Stimulated activated CD4-positive, alpha-beta T cell treated with anti-CD3 and anti-CD28 coated beads, Interleukin-1b, Interleukin-23, amount 100 ng/mL, for 24 hours (primary cell): ENCODE data around the gene ANXA8L1.
"Not testable (repeated sequence)": the region's sequence is repeated elsewhere in the genome, so short reads cannot be mapped to it uniquely, and the experiment has no call there.

Source experiments
- DNase-seq, 4 experiments: peaks; one replicate each; pipeline ENCODE4 v3.0.0-alpha.2; 2020; ENCODE audit warnings: low read depth in 4 of 4, low spot score in 1 of 4

ANXA8L1 gene

GRCh38 chr10:46375406-46375805, at the start of gene ANXA8L1:
Gene ANXA8L1 (plus strand): TSS chr10:46375776. CDS start chr10:46375852, 76 bp downstream.
- not testable (repeated sequence) for DNase-seq

- no peak for DNase-seq
Measured at GRCh38 chr10:46326066-46326465, 49.5 kb upstream of the ANXA8L1 start.

GRCh38 chr10:46326971-46327370, 48.6 kb upstream of the ANXA8L1 start:
- DNase-seq = no peak

DNA sequence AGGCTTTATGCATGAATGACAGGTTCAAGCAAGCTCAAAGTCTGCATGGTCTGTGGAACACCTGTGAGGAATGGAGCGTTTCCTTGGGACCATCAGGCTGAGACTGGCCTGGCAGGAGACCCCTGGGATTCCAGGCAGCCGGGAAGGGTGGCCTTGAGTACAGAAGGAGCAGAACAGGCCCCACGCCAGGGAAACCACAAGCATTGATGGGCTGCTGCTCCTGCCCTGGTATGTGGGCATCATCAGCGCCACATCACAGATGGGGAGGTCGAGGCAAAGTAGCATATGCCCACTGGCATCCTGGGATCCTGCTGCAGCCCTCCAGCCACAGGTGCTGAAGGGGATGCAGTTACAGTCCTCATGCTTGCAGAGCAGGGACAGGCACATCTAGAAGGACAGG, 47.9 kb upstream of the ANXA8L1 start:
- DNase-seq = no peak

DNA sequence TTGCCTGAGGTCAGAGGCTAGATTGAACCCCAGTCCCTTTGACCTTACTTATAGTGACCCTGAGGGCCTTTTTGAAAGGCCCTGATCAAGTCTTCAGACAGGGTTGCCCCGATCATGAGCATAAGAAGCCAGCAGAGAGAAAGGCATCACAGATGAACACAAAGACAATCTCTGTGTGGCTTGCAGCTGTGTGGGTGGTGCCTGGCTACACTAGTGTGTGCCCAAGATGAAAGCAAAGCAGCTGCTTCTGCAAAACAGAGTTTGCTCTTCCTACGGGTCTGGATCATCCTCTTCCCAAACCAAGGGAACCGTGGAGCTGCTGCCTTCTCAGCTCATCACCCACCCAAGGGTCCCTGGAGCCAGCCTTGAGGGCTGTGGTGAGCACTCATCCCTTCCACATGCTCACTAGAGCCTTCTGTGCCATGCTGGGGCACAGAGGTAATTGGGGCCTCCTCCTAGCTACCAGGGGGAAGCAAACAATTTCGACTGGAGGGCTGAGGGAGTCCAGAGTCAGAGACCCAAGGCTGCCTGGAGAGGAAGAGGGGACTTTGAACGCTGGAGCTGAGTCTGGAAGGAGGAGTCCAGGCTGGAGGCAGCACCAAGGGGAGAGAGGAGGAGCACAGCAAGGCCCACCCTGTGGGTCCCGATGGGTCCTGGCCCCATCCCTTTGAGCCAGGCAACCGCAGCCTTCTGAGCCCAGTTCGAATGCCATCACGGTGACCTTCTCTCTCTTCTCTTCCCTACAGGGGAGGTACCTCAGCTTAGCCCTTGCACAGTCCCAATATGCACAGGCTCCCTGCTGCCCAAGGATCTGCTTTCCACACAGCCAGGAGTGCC, 46.5 kb upstream of the ANXA8L1 start:
- DNase-seq = no peak

DNA sequence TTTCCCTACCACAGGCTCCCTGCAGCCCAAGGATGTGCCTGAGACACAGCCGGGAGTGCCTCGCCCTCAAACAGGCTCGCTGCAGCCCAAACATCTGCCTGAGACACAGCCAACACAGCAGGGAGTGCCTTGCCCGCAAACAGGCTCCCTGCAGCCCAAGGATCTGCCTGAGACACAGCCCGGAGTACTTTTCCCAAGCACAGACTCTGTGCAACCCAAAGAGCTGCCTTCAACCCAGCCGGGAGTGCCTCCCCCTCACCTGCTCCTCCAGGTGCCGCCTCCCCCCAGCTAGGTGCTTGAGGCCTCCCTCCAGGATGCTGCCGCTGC, 45.9 kb upstream of the ANXA8L1 start:
- no peak for DNase-seq

- DNase-seq = no peak
Measured at GRCh38 chr10:46330894-46331293, 44.7 kb upstream of the ANXA8L1 start.

GRCh38 chr10:46365484-46365883, 10.1 kb upstream of the ANXA8L1 start:
- DNase-seq = not testable (repeated sequence)

- DNase-seq = not testable (repeated sequence)
Measured at GRCh38 chr10:46367209-46367608, 8.4 kb upstream of the ANXA8L1 start.

DNA sequence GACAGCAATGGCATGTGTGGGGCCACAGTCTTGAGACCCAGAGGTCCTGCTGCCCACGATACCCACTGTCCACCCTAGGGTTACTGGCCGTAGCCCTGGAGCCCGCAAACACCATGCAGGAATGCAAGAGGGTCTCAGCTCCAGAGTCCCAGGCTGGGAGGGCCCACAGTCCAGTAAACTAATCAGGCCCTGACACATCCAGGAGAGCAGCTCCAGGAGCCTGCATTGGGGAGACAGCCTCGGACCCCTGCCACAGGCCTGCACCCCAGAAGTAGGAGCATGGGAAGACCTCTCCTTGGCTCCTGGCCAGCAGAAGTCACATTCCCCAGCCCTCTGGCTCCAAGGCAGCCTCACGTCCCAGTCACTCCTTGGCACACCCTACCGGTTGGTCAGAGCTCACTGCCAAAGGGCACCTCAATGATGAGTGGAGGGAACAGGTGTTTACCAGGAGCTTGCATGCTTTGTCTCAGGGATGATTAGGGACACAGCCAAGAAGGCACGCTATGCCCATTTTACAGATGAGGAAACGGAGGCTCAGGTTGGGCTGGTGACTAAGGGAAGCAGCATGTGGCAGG, 7.8 kb upstream of the ANXA8L1 start:
- DNase-seq = not testable (repeated sequence)

- DNase-seq = not testable (repeated sequence)
Measured at GRCh38 chr10:46368956-46369355, 6.6 kb upstream of the ANXA8L1 start.

DNA sequence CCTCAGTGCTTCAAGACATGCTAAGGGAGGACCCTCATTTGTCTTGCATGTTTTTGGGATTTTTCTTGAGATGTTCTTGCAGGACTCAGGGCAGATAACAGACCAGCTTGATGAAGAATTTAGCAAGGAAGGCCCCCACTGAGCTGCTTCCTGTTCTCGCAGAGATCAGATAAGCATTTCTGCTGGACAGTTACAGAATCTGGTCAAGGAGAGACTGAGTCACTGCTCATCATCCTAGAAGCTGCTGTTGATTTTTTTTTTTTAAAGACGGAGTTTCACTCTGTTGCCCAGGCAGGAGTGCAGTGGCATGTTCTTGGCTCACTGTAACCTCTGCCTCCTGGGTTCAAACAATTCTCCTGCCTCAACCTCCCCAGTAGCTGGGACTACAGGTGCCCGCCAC, 1.2 kb upstream of the ANXA8L1 start:
- not testable (repeated sequence) for DNase-seq

GRCh38 chr10:46377022-46377421, 1.4 kb downstream of the ANXA8L1 start:
- not testable (repeated sequence) for DNase-seq

- not testable (repeated sequence) for DNase-seq
Measured at GRCh38 chr10:46377651-46378050, 2.1 kb downstream of the ANXA8L1 start.

- DNase-seq = not testable (repeated sequence)
Measured at GRCh38 chr10:46378108-46378507, 2.5 kb downstream of the ANXA8L1 start.

DNA sequence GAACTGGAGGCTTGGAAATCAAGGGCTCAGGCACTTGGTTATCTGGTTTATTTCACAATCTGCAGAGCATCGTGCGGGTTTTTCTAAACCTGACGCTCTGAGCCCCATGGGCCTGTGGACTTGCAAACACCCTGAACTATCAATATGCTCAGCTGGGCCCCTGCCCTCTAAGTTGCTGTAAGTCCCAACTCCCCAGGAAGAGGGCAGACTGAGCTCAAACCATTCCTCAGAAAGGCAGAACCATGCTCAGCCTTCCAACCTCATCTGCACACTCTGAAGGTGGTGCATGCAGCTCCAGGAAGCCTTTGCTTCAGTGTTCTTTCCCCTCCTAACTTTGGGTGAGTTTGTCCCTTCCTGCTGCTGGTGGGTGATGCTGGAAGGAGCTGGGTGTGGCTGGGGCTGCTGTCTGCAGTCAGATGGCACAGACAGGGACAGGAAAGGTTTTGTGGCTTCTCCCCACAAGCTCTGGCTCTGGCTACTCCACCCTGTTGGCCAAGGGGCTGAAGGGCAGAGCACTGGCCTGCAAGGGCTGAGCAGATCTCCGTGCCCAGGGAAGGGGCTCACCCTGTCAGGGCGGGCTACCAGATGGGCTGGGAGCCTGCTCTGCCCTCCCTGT, 3.8 kb downstream of the ANXA8L1 start:
- not testable (repeated sequence) for DNase-seq

GRCh38 chr10:46385858-46386257, 10.3 kb downstream of the ANXA8L1 start:
- not testable (repeated sequence) for DNase-seq

- DNase-seq = not testable (repeated sequence)
Measured at GRCh38 chr10:46386694-46387093, 11.1 kb downstream of the ANXA8L1 start.

GRCh38 chr10:46387309-46387902, 11.8 kb downstream of the ANXA8L1 start:
- DNase-seq = not testable (repeated sequence)

- DNase-seq = not testable (repeated sequence)
Measured at GRCh38 chr10:46391422-46391821, 15.8 kb downstream of the ANXA8L1 start.

GRCh38 chr10:46396441-46397279, 21.1 kb downstream of the ANXA8L1 start:
- DNase-seq = not testable (repeated sequence)
